NCI-H526 treated with DMSO at 0.1 percent for 48 hours (cell line): ENCODE measurements around the gene APOBEC2.

Experiments used
- DNase-seq: peaks from one replicate; lab custom pipeline; 2025; lab: John Stamatoyannopoulos, UW

APOBEC2 gene

GRCh38 chr6:41038205-41038604, 14.8 kb upstream of the APOBEC2 start:
- DNase-seq = no peak

DNA sequence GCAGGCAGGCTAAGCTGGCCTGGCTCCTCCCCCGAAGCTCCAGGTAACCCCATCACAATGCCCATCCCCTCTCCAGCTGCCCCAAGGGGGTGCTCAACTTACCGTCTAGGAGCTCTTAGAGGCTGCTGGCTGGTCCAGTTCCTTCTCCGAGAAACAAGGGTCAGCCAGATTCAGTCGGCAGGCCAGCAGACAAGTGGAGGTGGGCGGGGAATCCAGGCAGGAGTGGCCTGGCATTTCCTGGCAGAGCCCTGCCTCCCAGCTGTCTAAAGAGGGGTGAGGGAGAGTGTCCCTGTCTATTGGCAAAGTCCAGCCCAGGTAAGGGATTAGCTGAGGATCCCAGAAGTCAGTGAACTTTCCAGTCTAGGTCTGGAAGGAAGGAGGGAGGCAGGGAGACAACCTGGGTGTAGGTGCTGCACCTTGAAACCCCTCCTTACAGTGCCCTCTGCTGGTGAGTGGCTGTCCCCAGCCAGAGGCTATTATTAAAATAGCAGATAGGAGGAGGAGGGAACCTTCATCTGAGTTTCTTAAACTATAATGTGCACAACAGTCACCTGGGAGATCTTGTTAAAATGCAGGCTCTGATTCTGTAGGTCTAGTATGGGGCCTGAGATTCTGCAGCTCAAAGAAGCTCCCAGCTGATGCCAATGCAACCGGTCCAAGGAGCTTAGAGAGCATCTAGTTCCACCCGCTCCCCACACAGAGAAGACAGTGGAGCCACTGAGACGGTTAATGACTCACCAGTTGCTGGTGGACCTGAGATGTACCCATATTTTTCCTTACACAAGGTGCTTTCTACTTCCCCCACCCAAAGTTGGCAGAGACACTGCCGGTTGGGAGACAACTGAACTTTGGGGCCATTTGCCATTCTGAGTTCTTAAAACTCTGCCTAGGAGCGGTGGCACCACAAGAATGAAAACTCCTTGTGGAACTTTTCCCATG, 13.7 kb upstream of the APOBEC2 start, which contains the start of gene UNC5CL:
Gene UNC5CL (minus strand): TSS at position 162 of the 939 bp plus-strand sequence. CDS start 4,147 bp downstream, outside the sequence.
- DNase-seq = peak; percentile 21

GRCh38 chr6:41040101-41040939, 12.7 kb upstream of the APOBEC2 start:
- no peak for DNase-seq

GRCh38 chr6:41040940-41041536, 12.0 kb upstream of the APOBEC2 start:
- DNase-seq = no peak

GRCh38 chr6:41042226-41043055, 10.6 kb upstream of the APOBEC2 start, which contains the start of gene TSPO2:
Gene TSPO2, plus strand, starts transcription at chr6:41042467. Its CDS starts 519 bp downstream, at chr6:41042986.
- DNase-seq = no peak

DNA sequence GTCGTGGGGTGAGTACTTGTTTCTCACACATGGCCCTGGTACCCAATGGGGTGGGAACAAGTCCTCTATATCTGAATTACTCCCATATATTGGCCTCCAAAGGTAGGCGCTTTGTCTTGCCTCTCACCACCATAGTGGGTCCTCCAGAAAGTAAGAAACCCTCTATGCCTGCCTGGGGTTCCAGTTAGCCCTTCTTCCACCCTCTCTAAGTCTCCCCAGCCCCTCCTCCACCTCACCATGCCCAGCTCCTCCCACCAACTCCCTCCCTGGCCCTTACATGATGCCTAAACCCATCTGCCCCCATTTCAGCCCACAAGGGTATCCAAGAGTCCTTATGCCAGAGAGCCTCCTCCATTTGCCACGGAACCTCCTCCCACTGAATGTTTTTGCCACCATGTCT, 9.9 kb upstream of the APOBEC2 start:
- DNase-seq = no peak

GRCh38 chr6:41045664-41046063, 7.3 kb upstream of the APOBEC2 start:
- no peak for DNase-seq

GRCh38 chr6:41046084-41046483, 6.9 kb upstream of the APOBEC2 start:
- DNase-seq = no peak

DNA sequence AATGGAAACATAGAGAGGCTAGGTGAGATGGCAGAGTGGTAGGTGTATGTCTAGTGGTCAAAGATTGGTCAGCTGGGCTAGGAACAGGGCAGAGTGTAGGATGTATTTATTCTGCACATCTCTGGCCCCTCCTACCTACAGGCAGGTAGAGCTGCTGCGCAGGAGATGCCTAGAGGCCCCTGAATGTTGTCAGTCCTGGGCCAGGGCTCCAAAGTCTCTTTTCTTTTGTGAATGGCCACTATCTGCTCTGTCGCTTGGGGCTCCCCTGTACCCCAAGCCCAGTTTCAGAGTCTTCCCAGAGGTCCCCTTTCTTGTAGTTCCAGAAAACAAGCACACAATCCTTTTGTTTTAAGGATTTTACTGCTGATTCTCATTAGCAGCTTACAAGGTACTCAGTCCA, 5.7 kb upstream of the APOBEC2 start:
- no peak for DNase-seq

- DNase-seq = no peak
These were observed 5.0 kb upstream of the APOBEC2 start for GRCh38 chr6:41047745-41048732.

DNA sequence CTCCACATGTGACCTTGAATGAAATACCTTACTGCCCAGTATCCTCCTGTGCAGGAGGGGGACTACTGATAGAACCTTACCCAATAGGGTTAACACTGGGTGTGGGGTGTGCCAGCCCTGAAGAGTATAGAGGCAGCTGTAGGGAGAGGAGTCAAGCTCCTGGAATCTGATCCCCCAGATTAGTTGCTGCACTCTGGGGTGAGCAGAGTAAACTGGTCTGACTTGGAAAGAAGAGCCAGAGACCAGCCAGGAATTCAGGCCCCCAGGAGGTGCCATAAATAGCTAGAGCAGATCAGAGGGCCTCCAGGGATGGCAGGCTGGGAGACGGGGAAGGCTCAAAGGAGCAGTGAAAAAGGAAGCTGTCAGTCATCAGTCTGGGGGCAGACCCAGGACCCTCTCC, 3.5 kb upstream of the APOBEC2 start:
- DNase-seq = no peak

DNA sequence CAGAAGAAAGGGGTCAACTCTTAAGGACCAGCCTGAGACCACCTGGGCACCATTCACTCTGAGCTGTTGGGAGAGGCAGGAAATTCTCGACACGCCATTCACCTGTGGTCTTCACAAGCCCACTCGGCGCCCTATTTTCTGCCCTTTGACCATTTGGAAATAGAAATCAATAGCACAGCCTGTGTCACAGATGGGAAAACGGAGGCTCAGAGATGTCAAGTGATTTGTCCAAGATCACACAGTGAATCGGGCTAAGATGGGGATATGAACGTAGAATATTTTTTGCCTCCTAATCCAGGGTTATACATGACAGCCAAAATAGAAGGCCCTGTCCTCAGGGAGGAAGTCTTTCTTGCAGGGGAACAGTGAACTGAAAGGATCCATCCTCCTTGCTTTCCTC, 3.0 kb upstream of the APOBEC2 start:
- no peak for DNase-seq

GRCh38 chr6:41050536-41050935, 2.5 kb upstream of the APOBEC2 start:
- no peak for DNase-seq

DNA sequence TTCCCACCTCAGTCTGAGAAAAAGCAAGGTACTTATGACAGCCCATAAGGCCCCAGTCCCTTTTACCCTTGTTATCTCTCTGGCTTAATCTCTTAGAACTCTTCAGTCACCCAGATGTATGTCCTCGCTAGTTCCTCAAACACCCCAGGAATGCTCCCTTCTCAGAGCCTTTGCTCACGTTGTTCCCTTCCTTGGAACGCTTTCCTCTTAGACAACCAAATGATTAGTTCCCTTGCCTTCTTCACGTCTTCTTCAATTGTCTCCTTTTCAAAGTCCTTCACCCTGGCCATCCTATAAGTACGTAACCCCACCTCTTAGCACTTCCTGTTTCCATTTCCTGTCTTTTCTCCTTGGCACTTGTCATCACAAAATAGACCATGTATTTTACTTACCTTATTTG, 1.1 kb upstream of the APOBEC2 start:
- DNase-seq = no peak

GRCh38 chr6:41054511-41054910, 1.5 kb downstream of the APOBEC2 start:
- DNase-seq = no peak

GRCh38 chr6:41055149-41055548, 2.1 kb downstream of the APOBEC2 start:
- DNase-seq = no peak

DNA sequence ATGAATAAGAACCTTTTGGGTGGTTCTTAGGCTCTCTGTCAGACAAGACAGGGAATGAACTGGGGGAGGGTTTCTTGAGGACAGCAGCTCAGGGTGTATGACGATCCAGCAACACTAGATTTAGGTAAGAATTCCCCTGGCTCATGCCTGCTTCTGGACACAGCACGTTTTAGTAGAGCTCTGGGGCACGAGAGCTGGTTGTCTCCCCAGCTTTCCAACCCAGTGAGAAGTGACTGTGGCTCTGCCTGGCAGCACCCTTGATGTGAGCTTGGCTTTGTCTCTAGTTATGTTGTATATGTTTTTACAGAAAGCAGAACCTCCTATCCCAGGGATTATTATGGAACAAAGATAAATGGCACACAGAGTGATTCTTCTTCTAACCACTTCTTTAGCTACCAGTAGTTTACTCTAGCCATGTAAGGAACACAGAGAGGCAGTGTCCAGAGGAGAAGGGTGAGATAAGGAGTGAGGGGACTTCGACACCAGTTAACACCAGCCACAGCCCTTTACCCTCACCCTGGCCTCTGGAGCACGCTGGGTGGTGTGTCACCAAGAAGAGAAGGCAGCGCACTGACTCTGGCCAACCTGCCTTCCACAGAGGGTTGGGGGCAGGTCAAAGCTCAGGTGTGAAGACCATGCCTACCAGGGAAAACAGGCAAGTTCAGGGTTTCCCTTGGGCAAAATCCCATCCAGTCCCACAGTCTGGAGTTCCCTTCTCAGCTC, 3.9 kb downstream of the APOBEC2 start:
- DNase-seq = no peak

DNA sequence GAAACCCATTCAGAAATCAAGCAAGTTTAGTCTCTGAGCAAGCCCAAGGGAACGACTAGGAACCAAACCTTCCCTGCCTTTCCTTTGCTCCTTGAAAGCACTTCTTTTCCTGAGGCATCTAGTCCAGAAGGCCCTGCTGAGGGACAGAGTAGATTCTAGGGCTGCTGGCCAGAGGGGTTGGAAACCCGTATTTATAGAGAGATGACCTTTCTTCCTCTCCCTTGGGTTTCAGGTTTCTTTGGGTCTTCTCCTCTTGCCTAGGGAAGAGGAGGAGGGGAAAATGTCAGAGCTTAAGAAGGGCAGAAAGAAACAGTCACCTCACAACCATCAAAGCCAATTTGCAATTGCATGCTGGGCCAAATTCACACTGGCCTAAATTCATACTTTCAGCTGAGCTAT, 5.8 kb downstream of the APOBEC2 start:
- no peak for DNase-seq

GRCh38 chr6:41059556-41059955, 6.6 kb downstream of the APOBEC2 start:
- no peak for DNase-seq
